Caco-2 (cell line): ENCODE results near the gene STAT1. TPM values are rescaled to one million over a fixed set of nuclear protein-coding genes. Genes with fewer than 3 reads are reported as not detected.

Experiments
- BruUV-seq: library from RNA; stranded (reverse); fragments of 400-500 nt; replicated peaks from 2 replicates; lab custom pipeline; 2021; lab: Mats Ljungman, UMichigan
- CTCF ChIA-PET: fragments of 300-600 bp; sonication (Branson Sonifier 250); formaldehyde crosslinking; loops from one replicate; lab custom pipeline; 2022; ENCODE audit warnings: antibody characterized with exemption; lab: Charles Lee
- POLR2A ChIA-PET: fragments of 300-600 bp; sonication (Branson Sonifier 250); formaldehyde crosslinking; loops from one replicate; lab custom pipeline; 2022; ENCODE audit warnings: antibody characterized with exemption; lab: Charles Lee
- DNase-seq, 2 experiments: peaks; one replicate each; pipeline versions ENCODE4 v3.0.0 to v3.0.0-alpha.2; 2020 to 2022
- H3K27me3 ChIP-seq: replicated peaks from 2 replicates; pipeline ENCODE4 v1.6.0; 2011; ENCODE audit warnings: low read length; ENCODE audit not compliant: control insufficient read depth, insufficient read depth
- H3K36me3 ChIP-seq: 2 replicates; pipeline ENCODE4 v1.5.1; 2011; ENCODE audit warnings: low read length; ENCODE audit not compliant: control insufficient read depth, insufficient read depth
- H3K4me1 ChIP-seq: fragments of 250-450 bp; sonication (Bioruptor Pico); 2 replicates; pipeline ENCODE4 v1.5.1; 2020; ENCODE audit warnings: mild to moderate bottlenecking
- H3K4me3 ChIP-seq: 2 replicates; pipeline ENCODE4 v1.5.1; 2011; ENCODE audit warnings: low read depth, mild to moderate bottlenecking, control low read depth, low read length
- H3K9me3 ChIP-seq: fragments of 250-450 bp; sonication (Bioruptor Pico); 2 replicates; pipeline ENCODE4 v1.5.1; 2020; ENCODE audit warnings: mild to moderate bottlenecking, moderate library complexity
- H3K27ac Mint-ChIP-seq: one replicate; pipeline ENCODE4 v1.8.0; 2022; ENCODE audit warnings: mixed read lengths; ENCODE audit not compliant: unreplicated experiment
- H3K27me3 Mint-ChIP-seq: one replicate; pipeline ENCODE4 v1.8.0; 2022; ENCODE audit warnings: mixed read lengths; ENCODE audit not compliant: insufficient read depth, unreplicated experiment
- H3K36me3 Mint-ChIP-seq: one replicate; pipeline ENCODE4 v1.8.0; 2022; ENCODE audit warnings: mild to moderate bottlenecking, mixed read lengths; ENCODE audit not compliant: insufficient read depth, unreplicated experiment
- H3K4me1 Mint-ChIP-seq: one replicate; pipeline ENCODE4 v1.8.0; 2022; ENCODE audit warnings: low read depth, mixed read lengths; ENCODE audit not compliant: unreplicated experiment
- H3K4me3 Mint-ChIP-seq: one replicate; pipeline ENCODE4 v1.8.0; 2022; ENCODE audit warnings: mild to moderate bottlenecking, moderate library complexity, mixed read lengths; ENCODE audit not compliant: unreplicated experiment
- H3K9me3 Mint-ChIP-seq: one replicate; pipeline ENCODE4 v1.8.0; 2022; ENCODE audit warnings: mixed read lengths; ENCODE audit not compliant: unreplicated experiment
- intact Hi-C: fragments of 100-400 bp; cut with micrococcal nuclease; formaldehyde crosslinking; loops from one replicate; pipeline ENCODE4 v1.10.0; 2022; ENCODE audit not compliant: unreplicated experiment
- total RNA-seq: library from RNA; stranded (reverse); gene quantifications from 2 replicates; pipeline ENCODE4 v1.2.3, GENCODE V29; 2022
- TF ChIP-seq, protein P1 (sequence below), 2 experiments: fragments of 200-600 bp in 1 of 2; IDR thresholded peaks; 1 replicate in 1 of 2; 2 replicates in 1 of 2; pipeline versions ENCODE4 v1.5.1 to v1.8.0; 2011 to 2022; ENCODE audit warnings: antibody characterized with exemption in 1 of 2, control low read depth in 1 of 2, inconsistent platforms in 1 of 2, low read depth in 1 of 2, low read length in 1 of 2, mild to moderate bottlenecking in 1 of 2, moderate library complexity in 1 of 2; ENCODE audit not compliant: insufficient read depth in 1 of 2, severe bottlenecking in 1 of 2, unreplicated experiment in 1 of 2

STAT1 gene
- total RNA-seq, 1 experiment from 2014 or later: 126 TPM

DNA sequence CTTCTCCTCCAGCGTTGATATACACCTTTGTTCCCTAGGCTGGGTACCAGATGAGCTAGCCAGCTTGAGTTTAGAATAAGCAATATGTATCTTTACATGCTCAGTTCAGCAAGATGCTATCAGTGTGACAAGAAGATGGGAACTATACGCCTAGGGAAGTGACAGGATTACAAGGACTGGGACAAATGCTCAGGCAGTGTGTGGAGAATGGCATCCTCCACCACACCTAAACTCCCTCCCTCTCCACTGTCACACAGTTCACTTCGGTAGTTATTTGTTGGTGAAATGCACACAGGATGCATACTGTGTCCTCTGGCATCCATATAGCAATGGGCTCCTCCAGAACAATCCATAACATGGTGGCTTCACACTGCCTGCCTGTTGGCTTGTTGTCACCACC lies 7.7 kb downstream of the STAT1 start:
- no peak overlapping the region for H3K27ac Mint-ChIP-seq
- Histone ChIP-seq H3K4me3 (no peak overlapping the region), H3K4me1 (no peaks in the 10 kb centered on the region), H3K27me3 (no peaks in the 10 kb centered on the region), H3K36me3 (peaks cover 2% of the 10 kb centered on the region; the same call in 1 of the 2 replicates), H3K9me3 (no peaks in the 10 kb centered on the region)
- no TSS peak for BruUV-seq
- DNase-seq: no peak
- H3K4me3 Mint-ChIP-seq: no peak overlapping the region
- H3K9me3 Mint-ChIP-seq: no peaks in the 10 kb centered on the region
- TF ChIP-seq, protein P1, sequence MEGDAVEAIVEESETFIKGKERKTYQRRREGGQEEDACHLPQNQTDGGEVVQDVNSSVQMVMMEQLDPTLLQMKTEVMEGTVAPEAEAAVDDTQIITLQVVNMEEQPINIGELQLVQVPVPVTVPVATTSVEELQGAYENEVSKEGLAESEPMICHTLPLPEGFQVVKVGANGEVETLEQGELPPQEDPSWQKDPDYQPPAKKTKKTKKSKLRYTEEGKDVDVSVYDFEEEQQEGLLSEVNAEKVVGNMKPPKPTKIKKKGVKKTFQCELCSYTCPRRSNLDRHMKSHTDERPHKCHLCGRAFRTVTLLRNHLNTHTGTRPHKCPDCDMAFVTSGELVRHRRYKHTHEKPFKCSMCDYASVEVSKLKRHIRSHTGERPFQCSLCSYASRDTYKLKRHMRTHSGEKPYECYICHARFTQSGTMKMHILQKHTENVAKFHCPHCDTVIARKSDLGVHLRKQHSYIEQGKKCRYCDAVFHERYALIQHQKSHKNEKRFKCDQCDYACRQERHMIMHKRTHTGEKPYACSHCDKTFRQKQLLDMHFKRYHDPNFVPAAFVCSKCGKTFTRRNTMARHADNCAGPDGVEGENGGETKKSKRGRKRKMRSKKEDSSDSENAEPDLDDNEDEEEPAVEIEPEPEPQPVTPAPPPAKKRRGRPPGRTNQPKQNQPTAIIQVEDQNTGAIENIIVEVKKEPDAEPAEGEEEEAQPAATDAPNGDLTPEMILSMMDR (IDR thresholded peaks at IDR 0.05; ENCODE audit: insufficient read depth in 1 of 2, low read depth in 1 of 2, low read length in 1 of 2, severe bottlenecking in 1 of 2, unreplicated experiment in 1 of 2): no peak
- peaks cover 78% of the 10 kb centered on the region for H3K36me3 Mint-ChIP-seq
- no peaks in the 10 kb centered on the region for H3K27me3 Mint-ChIP-seq
- H3K4me1 Mint-ChIP-seq: peaks cover 7% of the 10 kb centered on the region
- CTCF ChIA-PET: no interaction called here
- intact Hi-C loops: no loop called here
- POLR2A ChIA-PET: no interaction called here

DNA sequence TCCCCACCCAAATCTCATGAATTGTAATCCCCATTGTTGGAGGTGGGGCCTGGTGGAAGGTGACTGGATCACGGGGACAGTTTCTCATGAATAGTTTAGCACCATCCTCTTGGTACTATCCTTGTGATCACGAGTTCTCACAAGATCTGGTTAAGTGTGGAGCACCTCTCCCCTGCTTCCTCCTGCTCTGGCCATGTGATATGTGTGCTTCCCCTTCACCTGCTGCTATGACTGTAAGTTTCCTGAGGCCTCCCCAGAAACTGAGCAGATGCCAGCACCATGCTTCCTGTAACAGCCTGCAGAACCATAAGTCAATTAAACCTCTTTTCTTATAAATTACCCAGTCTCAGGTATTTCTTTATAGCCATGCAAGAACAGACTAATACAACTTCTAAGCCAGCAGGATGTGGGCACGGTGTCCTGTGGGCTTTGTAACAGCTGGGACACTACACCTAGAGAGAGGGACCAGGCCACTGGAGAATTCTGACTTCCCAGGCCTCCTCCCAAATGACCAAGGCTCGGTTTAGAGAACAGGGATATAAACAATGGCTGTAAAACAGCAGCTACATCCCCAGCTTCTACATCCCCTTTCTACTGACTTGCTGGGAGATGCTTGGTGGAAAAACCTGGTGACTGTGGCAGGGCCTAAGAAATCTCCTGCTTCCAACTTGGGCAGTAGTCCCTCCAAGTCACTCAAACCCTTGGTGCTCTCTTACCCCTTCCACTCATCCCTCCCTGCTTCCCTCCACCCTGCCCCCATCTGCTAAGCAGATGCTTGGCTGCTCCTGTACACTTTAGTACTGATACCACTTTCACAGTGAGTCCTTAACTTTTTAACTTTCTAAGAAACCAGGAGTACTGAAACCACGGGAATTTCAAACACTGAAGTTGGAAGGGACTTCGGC lies 10.3 kb downstream of the STAT1 start:
- no TSS peak for BruUV-seq
- Mint-ChIP-seq H3K4me1 (peaks cover 7% of the 10 kb centered on the region), H3K9me3 (no peaks in the 10 kb centered on the region), H3K4me3 (no peak overlapping the region), H3K36me3 (peaks cover 88% of the 10 kb centered on the region), H3K27ac (no peak overlapping the region), H3K27me3 (no peaks in the 10 kb centered on the region)
- Histone ChIP-seq H3K27me3 (no peaks in the 10 kb centered on the region), H3K36me3 (peaks cover 2% of the 10 kb centered on the region; the same call in 1 of the 2 replicates), H3K4me3 (no peak overlapping the region), H3K4me1 (peaks cover 7% of the 10 kb centered on the region), H3K9me3 (no peaks in the 10 kb centered on the region)
- DNase-seq: no peak
- TF ChIP-seq, protein P1 (IDR thresholded peaks at IDR 0.05; ENCODE audit: insufficient read depth in 1 of 2, low read depth in 1 of 2, low read length in 1 of 2, severe bottlenecking in 1 of 2, unreplicated experiment in 1 of 2): no peak
- CTCF ChIA-PET: interaction anchor here (0.6 kb wide), 1 partner anchor 285 kb away, joined by 3 read pairs; no protein-coding TSS in a partner anchor
- POLR2A ChIA-PET: no interaction called here
- intact Hi-C loops: no loop called here

- Histone ChIP-seq H3K9me3 (no peaks in the 10 kb centered on the region), H3K27me3 (no peaks in the 10 kb centered on the region), H3K36me3 (peaks cover 4% of the 10 kb centered on the region; the same call in 1 of the 2 replicates), H3K4me3 (no peak overlapping the region), H3K4me1 (peaks cover 7% of the 10 kb centered on the region)
- intact Hi-C loops: no loop called here
- TF ChIP-seq, protein P1 (IDR thresholded peaks at IDR 0.05; ENCODE audit: insufficient read depth in 1 of 2, low read depth in 1 of 2, low read length in 1 of 2, severe bottlenecking in 1 of 2, unreplicated experiment in 1 of 2): no peak
- Mint-ChIP-seq H3K27me3 (no peaks in the 10 kb centered on the region), H3K36me3 (peaks cover 87% of the 10 kb centered on the region), H3K4me1 (peaks cover 11% of the 10 kb centered on the region), H3K9me3 (no peaks in the 10 kb centered on the region), H3K4me3 (no peak overlapping the region), H3K27ac (no peak overlapping the region)
- ChIA-PET POLR2A (no interaction called here), CTCF (no interaction called here)
- BruUV-seq: no TSS peak
- DNase-seq: no peak
These were observed 12.3 kb downstream of the STAT1 start for GRCh38 chr2:191001624-191002023.
